Adrenal gland (tissue), 12 donors: ENCODE results near the gene RHOBTB1. TPM values are rescaled to one million over a fixed set of nuclear protein-coding genes. Genes with fewer than 3 reads are reported as not detected.
A peak's percentile ranks its signal among the peaks of the same experiment; 100 is the strongest.

ENCODE experiments used
- DNase-seq, 7 donors: peaks; one replicate each; pipeline ENCODE4 v3.0.0-alpha.2; 2019 to 2020
- H3K27ac ChIP-seq, 5 donors: fragments of 200-600 bp; sonication (generic) in 4 of 5; 1 replicate in 3 of 5; 2 replicates in 2 of 5; pipeline versions ENCODE4 v1.5.1 to v1.8.0; 2016 to 2020; ENCODE audit warnings: mild to moderate bottlenecking in 1 of 5
- H3K27me3 ChIP-seq: fragments of 200-600 bp; 2 replicates; pipeline ENCODE4 v1.8.0; 2021
- H3K36me3 ChIP-seq, 2 donors: fragments of 200-600 bp; replicated peaks in 1 of 2; 1 replicate in 1 of 2; 2 replicates in 1 of 2; pipeline versions ENCODE4 v1.5.1 to v1.8.0; 2018 to 2022
- H3K4me1 ChIP-seq, 2 donors: fragments of 200-600 bp; replicated peaks in 1 of 2; 1 replicate in 1 of 2; 2 replicates in 1 of 2; pipeline versions ENCODE4 v1.5.1 to v1.8.0; 2018 to 2021
- H3K4me3 ChIP-seq, 4 donors: fragments of 200-600 bp; sonication (generic) in 3 of 4; one replicate each; pipeline ENCODE4 v1.5.1; 2016 to 2018
- H3K9me3 ChIP-seq, 3 donors: fragments of 200-600 bp; sonication (generic) in 1 of 3; replicated peaks in 1 of 3; 1 replicate in 2 of 3; 2 replicates in 1 of 3; pipeline versions ENCODE4 v1.5.1 to v1.8.0; 2016 to 2021
- POLR2A ChIP-seq, 2 donors: fragments of 450-650 bp; IDR thresholded peaks; one replicate each; pipeline ENCODE4 v1.6.1; 2017; ENCODE audit warnings: antibody characterized with exemption in 2 of 2, mild to moderate bottlenecking in 2 of 2, moderate library complexity in 1 of 2
- WGBS, 4 donors: extraction: QIAGEN DNeasy Blood & Tissue Kit in 2 of 4; methylation state at CpG; one replicate each; pipeline versions ENCODE4 v1.1.5 to v1.1.7; 2013 to 2017; 5-methylcytosine and 5-hydroxymethylcytosine counted together
- intact Hi-C, 2 donors: fragments of 100-400 bp; cut with DNase I; formaldehyde crosslinking; loops; one replicate each; pipeline versions ENCODE4 v1.14.1 to v1.15.0; 2022 to 2023
- polyA plus RNA-seq, 3 donors: library from polyadenylated mRNA; stranded (reverse); fragments of 200-250 nt in 2 of 3; fragments of 350-450 nt in 1 of 3; fragmentation: Illumina TruSeq in 1 of 3; extraction: RNeasy Lipid Tissue Mini Kit (QIAGEN cat#74804) in 1 of 3; gene quantifications; one replicate each; pipeline ENCODE4 v1.2.3, GENCODE V29; 2013 to 2014
- total RNA-seq, 9 donors: library from RNA; depleted of rRNA in 4 of 9; stranded (reverse); fragments of >200 nt in 4 of 9; fragments of 120-200 nt in 1 of 9; fragmentation: NEBNext Ultra II Directional in 1 of 9; extraction: Animal tissue kit (Norgen Biotek cat#: 25700) in 1 of 9; gene quantifications; one replicate each; pipeline versions ENCODE4 v1.1.0 to v1.2.4, GENCODE V29; 2013 to 2023
- TF ChIP-seq, protein P1 (sequence below), 6 experiments: fragments of 450-650 bp in 4 of 6; fragments of 200-600 bp in 2 of 6; sonication (generic) in 1 of 6; IDR thresholded peaks; 1 replicate in 5 of 6; 2 replicates in 1 of 6; pipeline versions ENCODE4 v1.5.1 to v1.8.0; 2016 to 2021; ENCODE audit warnings: antibody characterized with exemption in 6 of 6, mild to moderate bottlenecking in 2 of 6, moderate library complexity in 1 of 6
- donor health status: healthy with polysubstance abuse.
- donor health status: Bipolar disorder and iron deficiency.
- donor health status: DM: yes; HTN: yes; CAD: no.
- donor health status: DM: no; HTN: no; CAD: no.
- donor health status: DM: no; HTN: no; CAD: no.
- donor health status: DM: yes; HTN: yes; CAD: no.

RHOBTB1 gene
- total and polyA plus RNA-seq, 12 donors = 7.9 to 122 (median 26.6) TPM

DNA sequence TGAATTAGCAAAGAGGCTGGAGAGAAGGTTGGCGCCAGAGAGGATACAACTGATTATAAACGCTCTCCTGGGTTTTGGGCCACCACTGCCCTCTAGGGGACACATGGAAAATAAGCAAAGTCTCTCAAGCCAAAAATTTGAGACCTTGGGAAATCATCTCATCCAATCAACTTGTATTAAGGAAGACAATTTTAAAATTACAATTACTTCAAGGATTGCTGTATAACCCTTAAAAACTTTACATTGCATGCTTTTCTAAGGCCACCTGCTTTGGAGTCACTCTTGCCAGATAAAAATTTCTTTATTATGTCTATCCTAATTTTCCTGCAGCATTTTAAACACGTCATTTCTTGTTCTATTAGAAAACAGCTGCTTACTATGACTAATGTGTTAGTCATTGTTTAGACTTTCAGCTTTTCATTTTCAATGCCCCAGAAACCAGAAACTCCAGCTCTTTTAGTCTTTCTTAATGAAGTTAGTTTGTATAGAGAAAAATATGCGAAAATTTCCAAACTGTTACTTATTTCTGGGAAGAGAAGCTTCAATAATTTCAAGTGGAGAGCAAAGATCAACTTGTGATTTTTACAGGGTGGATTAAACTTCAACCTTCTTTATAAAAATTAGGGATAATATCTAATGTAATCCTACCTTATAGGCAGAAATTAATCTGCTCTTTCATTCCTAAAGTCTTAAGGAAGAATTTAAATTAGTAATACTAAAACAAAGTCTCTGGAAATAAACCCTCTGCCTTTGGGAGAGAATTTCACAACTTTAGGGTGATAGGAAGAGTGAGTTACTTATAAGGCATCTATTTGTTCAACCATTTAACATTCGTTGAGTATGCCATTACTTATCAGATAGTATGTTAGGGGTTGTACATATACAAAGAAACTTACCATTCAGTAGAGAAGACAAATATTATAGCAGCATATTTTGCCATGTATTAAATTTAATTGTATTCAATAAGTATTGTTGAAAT lies 20.6 kb upstream of the RHOBTB1 start:
- Histone ChIP-seq H3K27me3 (no peaks in the 10 kb centered on the region), H3K4me3 (peak overlapping the region in 1 of 4 donors; percentile 32), H3K27ac (peak overlapping the region; percentile 59 to 86 (median 72)), H3K9me3 (no peaks in the 10 kb centered on the region), H3K36me3 (no peaks in the 10 kb centered on the region), H3K4me1 (peaks cover 10 to 33% of the 10 kb centered on the region in 2 donors)
- peak; percentile 77 to 90 (median 82) for DNase-seq
- WGBS, 4 donors = 16 to 19% (median 16%) methylated on average over 5 of the region's 5 CpGs
- intact Hi-C loops = loop anchor here (5.0 to 10.0 kb wide), 2 partner anchors 147 to 320 kb away; no protein-coding TSS in a partner anchor
- peak in 1 of 2 donors; percentile 38 for TF ChIP-seq POLR2A (IDR thresholded peaks at IDR 0.05)
- TF ChIP-seq, protein P1, sequence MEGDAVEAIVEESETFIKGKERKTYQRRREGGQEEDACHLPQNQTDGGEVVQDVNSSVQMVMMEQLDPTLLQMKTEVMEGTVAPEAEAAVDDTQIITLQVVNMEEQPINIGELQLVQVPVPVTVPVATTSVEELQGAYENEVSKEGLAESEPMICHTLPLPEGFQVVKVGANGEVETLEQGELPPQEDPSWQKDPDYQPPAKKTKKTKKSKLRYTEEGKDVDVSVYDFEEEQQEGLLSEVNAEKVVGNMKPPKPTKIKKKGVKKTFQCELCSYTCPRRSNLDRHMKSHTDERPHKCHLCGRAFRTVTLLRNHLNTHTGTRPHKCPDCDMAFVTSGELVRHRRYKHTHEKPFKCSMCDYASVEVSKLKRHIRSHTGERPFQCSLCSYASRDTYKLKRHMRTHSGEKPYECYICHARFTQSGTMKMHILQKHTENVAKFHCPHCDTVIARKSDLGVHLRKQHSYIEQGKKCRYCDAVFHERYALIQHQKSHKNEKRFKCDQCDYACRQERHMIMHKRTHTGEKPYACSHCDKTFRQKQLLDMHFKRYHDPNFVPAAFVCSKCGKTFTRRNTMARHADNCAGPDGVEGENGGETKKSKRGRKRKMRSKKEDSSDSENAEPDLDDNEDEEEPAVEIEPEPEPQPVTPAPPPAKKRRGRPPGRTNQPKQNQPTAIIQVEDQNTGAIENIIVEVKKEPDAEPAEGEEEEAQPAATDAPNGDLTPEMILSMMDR (IDR thresholded peaks at IDR 0.05) = peak; percentile 78 to 93 (median 87)

DNA sequence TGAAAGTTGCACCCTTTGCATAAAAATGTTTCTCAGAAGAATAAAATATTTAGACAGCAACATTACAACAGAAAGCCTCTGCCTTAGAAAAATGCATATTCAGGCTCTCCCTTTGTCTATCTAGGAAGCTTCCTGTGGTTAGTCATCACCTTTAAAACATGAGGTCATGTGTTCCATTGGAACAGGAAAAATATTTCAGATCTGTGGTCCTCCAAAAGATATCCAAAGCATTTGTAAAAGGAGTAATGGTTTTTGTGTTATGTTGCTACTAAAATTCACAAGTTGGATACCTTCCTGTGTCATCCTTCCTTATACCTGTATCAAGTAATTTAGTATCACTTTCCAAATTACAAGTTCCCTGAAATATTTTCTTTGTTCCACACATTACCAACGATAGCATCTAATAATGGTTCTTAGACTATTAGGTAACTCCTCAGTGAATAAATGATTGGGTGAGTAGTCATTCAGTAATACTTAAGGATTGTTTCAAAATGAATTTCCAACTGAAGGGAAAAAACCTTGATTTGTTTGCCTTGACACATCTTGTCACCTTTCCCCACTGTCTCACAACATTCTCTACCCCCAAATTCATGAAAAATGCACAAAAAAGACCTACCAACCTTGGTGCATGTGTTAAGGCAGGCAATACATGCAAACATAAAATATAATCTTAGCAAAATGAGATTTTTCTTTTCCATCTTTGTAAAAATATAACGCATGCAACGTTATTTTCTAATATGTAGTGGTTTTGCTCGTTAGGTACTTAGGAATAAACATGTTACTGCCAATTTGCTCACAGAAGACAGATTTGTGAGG lies 19.7 kb upstream of the RHOBTB1 start:
- no peaks in the 10 kb centered on the region for H3K9me3 ChIP-seq
- TF ChIP-seq POLR2A (IDR thresholded peaks at IDR 0.05) = no peak
- TF ChIP-seq, protein P1 (IDR thresholded peaks at IDR 0.05) = no peak
- peaks cover 10 to 39% of the 10 kb centered on the region in 2 donors for H3K4me1 ChIP-seq
- no peaks in the 10 kb centered on the region for H3K36me3 ChIP-seq
- intact Hi-C loops = loop anchor here (5.0 to 10.0 kb wide), 2 partner anchors 146 to 321 kb away; no protein-coding TSS in a partner anchor
- no peaks in the 10 kb centered on the region for H3K27me3 ChIP-seq
- 19 to 23% (median 20%) methylated on average over 4 of the region's 4 CpGs for WGBS, 4 donors
- peak overlapping the region in 2 of 5 donors; percentile 59 to 72 for H3K27ac ChIP-seq
- no peak for DNase-seq
- H3K4me3 ChIP-seq = peak overlapping the region in 1 of 4 donors; percentile 32

- DNase-seq = no peak
- 64 to 76% (median 70%) methylated on average over 3 of the region's 3 CpGs for WGBS, 4 donors
- Histone ChIP-seq H3K4me1 (peaks cover 10 to 39% of the 10 kb centered on the region in 2 donors), H3K4me3 (no peak overlapping the region), H3K27me3 (no peaks in the 10 kb centered on the region), H3K36me3 (no peaks in the 10 kb centered on the region), H3K9me3 (no peaks in the 10 kb centered on the region), H3K27ac (no peak overlapping the region)
- intact Hi-C loops = loop anchor here (5.0 to 10.0 kb wide), 2 partner anchors 146 to 322 kb away; no protein-coding TSS in a partner anchor
- TF ChIP-seq POLR2A (IDR thresholded peaks at IDR 0.05) = no peak
- TF ChIP-seq, protein P1 (IDR thresholded peaks at IDR 0.05) = no peak
Measured at GRCh38 chr10:60962946-60963345, 19.0 kb upstream of the RHOBTB1 start.
